ENCODE results near the gene FBXL17. TPM values are rescaled to one million over a fixed set of nuclear protein-coding genes. Genes with fewer than 3 reads are reported as not detected.

Gene FBXL17
- total and polyA plus RNA-seq, 2 experiments from 2014 or later: 1.8 to 13.1 TPM

- TF ChIP-seq EZH2 (IDR thresholded peaks at IDR 0.05; ENCODE audit: insufficient read depth, poor library complexity, severe bottlenecking) (no peak), EZH2phosphoT487 (IDR thresholded peaks at IDR 0.05; ENCODE audit: insufficient read depth, low read depth) (no peak)
- no peak overlapping the region for H3K9ac ChIP-seq
- no peaks in the 10 kb centered on the region for H4K20me1 ChIP-seq (ENCODE audit: insufficient read depth)
- H2AFZ ChIP-seq: no peak overlapping the region
- no peaks in the 10 kb centered on the region for H3K36me3 ChIP-seq (ENCODE audit: low read depth)
- no peaks in the 10 kb centered on the region for H3K9me2 ChIP-seq (ENCODE audit: insufficient read depth)
- no peaks in the 10 kb centered on the region for H3K4me1 ChIP-seq (ENCODE audit: insufficient read depth)
- 86% methylated on average over 1 of the region's 1 CpG for WGBS, 2 experiments (ENCODE audit: low coverage in 1 of 2, low lambda C conversion rate in 2 of 2, missing lambda C conversion rate in 2 of 2)
- no peaks in the 10 kb centered on the region for H3K27me3 ChIP-seq (replicated peaks; ENCODE audit: insufficient read depth)
- in situ Hi-C loops (cut with MboI): no loop called here
- H3K9me3 ChIP-seq (ENCODE audit: low read depth): no peaks in the 10 kb centered on the region
- no peak overlapping the region for H3K4me3 ChIP-seq
- H3K4me2 ChIP-seq (ENCODE audit: unreplicated experiment): no peak overlapping the region
- DNase-seq: no peak
- H3K79me2 ChIP-seq (ENCODE audit: insufficient read depth): no peaks in the 10 kb centered on the region
- no peaks in the 10 kb centered on the region for H3F3A ChIP-seq (ENCODE audit: insufficient read depth)
- no peak overlapping the region for H3K27ac ChIP-seq
Observed at GRCh38 chr5:107884871-107885270, 497.0 kb downstream of the FBXL17 start.

- H3F3A ChIP-seq (ENCODE audit: insufficient read depth): 0 out of 2 replicates have a peak, but pooled peaks cover 5% of the 10 kb centered on the region
- no peak overlapping the region for H3K4me2 ChIP-seq (ENCODE audit: unreplicated experiment)
- H3K9me2 ChIP-seq (ENCODE audit: insufficient read depth): no peaks in the 10 kb centered on the region
- in situ Hi-C loops (cut with MboI): no loop called here
- H3K4me3 ChIP-seq: no peak overlapping the region
- WGBS, 2 experiments (ENCODE audit: low coverage in 1 of 2, low lambda C conversion rate in 2 of 2, missing lambda C conversion rate in 2 of 2): 60 to 66% methylated on average over 4 of the region's 4 CpGs
- H2AFZ ChIP-seq: no peak overlapping the region
- no peaks in the 10 kb centered on the region for H3K27me3 ChIP-seq (replicated peaks; ENCODE audit: insufficient read depth)
- DNase-seq: peak; percentile 10
- no peak for TF ChIP-seq EZH2 (IDR thresholded peaks at IDR 0.05; ENCODE audit: insufficient read depth, poor library complexity, severe bottlenecking)
- no peak for TF ChIP-seq EZH2phosphoT487 (IDR thresholded peaks at IDR 0.05; ENCODE audit: insufficient read depth, low read depth)
- no peaks in the 10 kb centered on the region for H3K9me3 ChIP-seq (ENCODE audit: low read depth)
- no peak overlapping the region for H3K27ac ChIP-seq
- H3K9ac ChIP-seq: no peak overlapping the region
- no peaks in the 10 kb centered on the region for H4K20me1 ChIP-seq (ENCODE audit: insufficient read depth)
- H3K36me3 ChIP-seq (ENCODE audit: low read depth): no peaks in the 10 kb centered on the region
- no peaks in the 10 kb centered on the region for H3K79me2 ChIP-seq (ENCODE audit: insufficient read depth)
- H3K4me1 ChIP-seq (ENCODE audit: insufficient read depth): peaks cover 19% of the 10 kb centered on the region
Observed at GRCh38 chr5:107878661-107879060, 503.2 kb downstream of the FBXL17 start.

- no peak overlapping the region for H2AFZ ChIP-seq
- H3K9me2 ChIP-seq (ENCODE audit: insufficient read depth): no peaks in the 10 kb centered on the region
- no peak overlapping the region for H3K27ac ChIP-seq
- 0 out of 2 replicates have a peak, but pooled peaks cover 5% of the 10 kb centered on the region for H3F3A ChIP-seq (ENCODE audit: insufficient read depth)
- H3K36me3 ChIP-seq (ENCODE audit: low read depth): no peaks in the 10 kb centered on the region
- no peak overlapping the region for H3K4me2 ChIP-seq (ENCODE audit: unreplicated experiment)
- H3K4me1 ChIP-seq (ENCODE audit: insufficient read depth): peaks cover 19% of the 10 kb centered on the region
- H3K79me2 ChIP-seq (ENCODE audit: insufficient read depth): no peaks in the 10 kb centered on the region
- no peaks in the 10 kb centered on the region for H4K20me1 ChIP-seq (ENCODE audit: insufficient read depth)
- in situ Hi-C loops (cut with MboI): no loop called here
- H3K9ac ChIP-seq: no peak overlapping the region
- no peak for TF ChIP-seq EZH2 (IDR thresholded peaks at IDR 0.05; ENCODE audit: insufficient read depth, poor library complexity, severe bottlenecking)
- no peak for TF ChIP-seq EZH2phosphoT487 (IDR thresholded peaks at IDR 0.05; ENCODE audit: insufficient read depth, low read depth)
- DNase-seq: no peak
- no peak overlapping the region for H3K4me3 ChIP-seq
- H3K27me3 ChIP-seq (replicated peaks; ENCODE audit: insufficient read depth): no peaks in the 10 kb centered on the region
- WGBS, 2 experiments (ENCODE audit: low coverage in 1 of 2, low lambda C conversion rate in 2 of 2, missing lambda C conversion rate in 2 of 2): 89 to 94% methylated on average over 6 of the region's 6 CpGs
- H3K9me3 ChIP-seq (ENCODE audit: low read depth): no peaks in the 10 kb centered on the region
Observed at GRCh38 chr5:107876906-107877305, 505.0 kb downstream of the FBXL17 start.

- Histone ChIP-seq H3K4me3 (no peak overlapping the region), H3K4me2 (ENCODE audit: unreplicated experiment) (peak overlapping the region; percentile 27), H3K27me3 (replicated peaks; ENCODE audit: insufficient read depth) (no peaks in the 10 kb centered on the region), H3K9me2 (ENCODE audit: insufficient read depth) (no peaks in the 10 kb centered on the region), H2AFZ (peak overlapping the region; percentile 49; the same call in 1 of the 2 replicates), H3K27ac (peak overlapping the region; percentile 33), H3F3A (ENCODE audit: insufficient read depth) (0 out of 2 replicates have a peak, but pooled peaks cover 5% of the 10 kb centered on the region), H3K4me1 (ENCODE audit: insufficient read depth) (peaks cover 19% of the 10 kb centered on the region), H3K36me3 (ENCODE audit: low read depth) (no peaks in the 10 kb centered on the region), H3K79me2 (ENCODE audit: insufficient read depth) (no peaks in the 10 kb centered on the region), H3K9ac (no peak overlapping the region; the same call in 1 of the 2 replicates), H4K20me1 (ENCODE audit: insufficient read depth) (no peaks in the 10 kb centered on the region), H3K9me3 (ENCODE audit: low read depth) (no peaks in the 10 kb centered on the region)
- no peak for TF ChIP-seq EZH2phosphoT487 (IDR thresholded peaks at IDR 0.05; ENCODE audit: insufficient read depth, low read depth)
- no peak for TF ChIP-seq EZH2 (IDR thresholded peaks at IDR 0.05; ENCODE audit: insufficient read depth, poor library complexity, severe bottlenecking)
- WGBS, 2 experiments (ENCODE audit: low coverage in 1 of 2, low lambda C conversion rate in 2 of 2, missing lambda C conversion rate in 2 of 2): 58 to 67% methylated on average over 7 of the region's 7 CpGs
- peak; percentile 8 for DNase-seq
- in situ Hi-C loops (cut with MboI): no loop called here
Observed at GRCh38 chr5:107876261-107876660, 505.6 kb downstream of the FBXL17 start.

Measured in GM23248 (cell line).